ENCODE data around the gene AQP2.

The AQP2 gene

GRCh38 chr12:49941556-49942511 is 8.7 kb upstream of the AQP2 start:
- DNase-seq (ENCODE audit: low spot score), result no peak

GRCh38 chr12:49942512-49942893 is 8.0 kb upstream of the AQP2 start:
- DNase-seq (ENCODE audit: low spot score), result no peak

GRCh38 chr12:49942921-49943624 is 7.5 kb upstream of the AQP2 start:
- DNase-seq (ENCODE audit: low spot score), result no peak

- DNase-seq (ENCODE audit: low spot score), result no peak
Measured at GRCh38 chr12:49943625-49943960, 6.9 kb upstream of the AQP2 start.

GRCh38 chr12:49944046-49944445 is 6.5 kb upstream of the AQP2 start:
- DNase-seq (ENCODE audit: low spot score), result no peak

GRCh38 chr12:49944718-49945117 is 5.8 kb upstream of the AQP2 start:
- no peak for DNase-seq (ENCODE audit: low spot score)

GRCh38 chr12:49945394-49946080 is 5.0 kb upstream of the AQP2 start:
- DNase-seq (ENCODE audit: low spot score), result peak; percentile 66

- no peak for DNase-seq (ENCODE audit: low spot score)
Measured at GRCh38 chr12:49946086-49946485, 4.5 kb upstream of the AQP2 start.

- DNase-seq (ENCODE audit: low spot score), result no peak
Measured at GRCh38 chr12:49946497-49946896, 4.0 kb upstream of the AQP2 start.

GRCh38 chr12:49947593-49948226 is 2.8 kb upstream of the AQP2 start:
- DNase-seq (ENCODE audit: low spot score), result no peak

- DNase-seq (ENCODE audit: low spot score), result no peak
Measured at GRCh38 chr12:49948866-49949845, 1.4 kb upstream of the AQP2 start.

- DNase-seq (ENCODE audit: low spot score), result no peak
Measured at GRCh38 chr12:49949866-49950265, 671 bp upstream of the AQP2 start.

GRCh38 chr12:49951411-49952240 is 1.1 kb downstream of the AQP2 start:
- no peak for DNase-seq (ENCODE audit: low spot score)

GRCh38 chr12:49952391-49953055 is 2.0 kb downstream of the AQP2 start:
- no peak for DNase-seq (ENCODE audit: low spot score)

GRCh38 chr12:49953151-49953550 is 2.6 kb downstream of the AQP2 start:
- DNase-seq (ENCODE audit: low spot score), result no peak

- DNase-seq (ENCODE audit: low spot score), result no peak
Measured at GRCh38 chr12:49953961-49954846, 3.7 kb downstream of the AQP2 start.

GRCh38 chr12:49954863-49955830 is 4.6 kb downstream of the AQP2 start:
- no peak for DNase-seq (ENCODE audit: low spot score)

Measured in pons (tissue), 1 donor.